ENCODE measurements around the gene AUNIP.

- TF ChIP-seq POLR2A (IDR thresholded peaks at IDR 0.05): no peak
- TF ChIP-seq CTCF (IDR thresholded peaks at IDR 0.05): no peak
- TF ChIP-seq EP300 (IDR thresholded peaks at IDR 0.05): no peak
Measured at GRCh38 chr1:25906644-25907300, 47.5 kb upstream of the AUNIP start.

Measured in ovary (tissue), 3 donors.